Endothelial cell (in vitro differentiated cells): ENCODE measurements around the gene PTTG2. TPM values are rescaled to one million over a fixed set of nuclear protein-coding genes. Genes with fewer than 3 reads are reported as not detected.
"Not testable (repeated sequence)": the region's sequence is repeated elsewhere in the genome, so short reads cannot be mapped to it uniquely, and the experiment has no call there.

Experiments
- DNase-seq: peaks from one replicate; pipeline ENCODE4 v3.0.0; 2021; ENCODE audit warnings: low spot score
- H3K27ac Mint-ChIP-seq: one replicate; pipeline ENCODE4 v1.8.0; 2021; ENCODE audit warnings: mixed read lengths, inconsistent platforms; ENCODE audit not compliant: unreplicated experiment
- H3K27me3 Mint-ChIP-seq: one replicate; pipeline ENCODE4 v1.8.0; 2021; ENCODE audit warnings: mild to moderate bottlenecking, moderate library complexity, mixed read lengths, inconsistent platforms; ENCODE audit not compliant: unreplicated experiment
- H3K36me3 Mint-ChIP-seq: one replicate; pipeline ENCODE4 v1.8.0; 2021; ENCODE audit warnings: mild to moderate bottlenecking, low read depth, mixed read lengths, inconsistent platforms; ENCODE audit not compliant: unreplicated experiment
- H3K4me1 Mint-ChIP-seq: one replicate; pipeline ENCODE4 v1.8.0; 2021; ENCODE audit warnings: mild to moderate bottlenecking, mixed read lengths, inconsistent platforms; ENCODE audit not compliant: unreplicated experiment
- H3K4me3 Mint-ChIP-seq: one replicate; pipeline ENCODE4 v1.8.0; 2021; ENCODE audit warnings: mild to moderate bottlenecking, mixed read lengths, inconsistent platforms; ENCODE audit not compliant: unreplicated experiment
- H3K9me3 Mint-ChIP-seq: one replicate; pipeline ENCODE4 v1.8.0; 2021; ENCODE audit warnings: mixed read lengths, inconsistent platforms; ENCODE audit not compliant: unreplicated experiment
- CTCF ChIP-seq: fragments of 200-600 bp; sonication (generic); IDR thresholded peaks from one replicate; pipeline ENCODE4 v1.5.0; 2021; ENCODE audit warnings: antibody characterized with exemption; ENCODE audit not compliant: unreplicated experiment
- total RNA-seq: library from RNA; stranded (reverse); fragmentation: NEBNext Ultra II Directional; extraction: Animal tissue kit (Norgen Biotek cat#: 25700); gene quantifications from one replicate; pipeline ENCODE4 v1.2.1, GENCODE V29; 2021; ENCODE audit not compliant: unreplicated experiment

Gene PTTG2
- total RNA-seq, 1 donor from 2014 or later: not detected

- DNase-seq: no peak
- Mint-ChIP-seq H3K27ac (no peak overlapping the region), H3K4me1 (peaks cover 5% of the 10 kb centered on the region), H3K9me3 (no peaks in the 10 kb centered on the region), H3K27me3 (no peaks in the 10 kb centered on the region), H3K36me3 (no peaks in the 10 kb centered on the region), H3K4me3 (no peak overlapping the region)
- TF ChIP-seq CTCF: no peak
Observed at GRCh38 chr4:37967736-37968135, 7.5 kb downstream of the PTTG2 start.

GRCh38 chr4:37968747-37969146 lies 8.5 kb downstream of the PTTG2 start:
- Mint-ChIP-seq H3K27me3 (peaks cover 2% of the 10 kb centered on the region), H3K4me3 (no peak overlapping the region), H3K9me3 (no peaks in the 10 kb centered on the region), H3K27ac (no peak overlapping the region), H3K36me3 (no peaks in the 10 kb centered on the region), H3K4me1 (peaks cover 5% of the 10 kb centered on the region)
- no peak for DNase-seq
- no peak for TF ChIP-seq CTCF

GRCh38 chr4:37970702-37971101 lies 10.5 kb downstream of the PTTG2 start:
- Mint-ChIP-seq H3K27ac (no peak overlapping the region), H3K36me3 (no peaks in the 10 kb centered on the region), H3K9me3 (no peaks in the 10 kb centered on the region)

GRCh38 chr4:37971202-37971601 lies 11.0 kb downstream of the PTTG2 start:
- no peaks in the 10 kb centered on the region for H3K36me3 Mint-ChIP-seq
- H3K27me3 Mint-ChIP-seq: peaks cover 2% of the 10 kb centered on the region
- peaks cover 5% of the 10 kb centered on the region for H3K4me1 Mint-ChIP-seq
- no peak overlapping the region for H3K4me3 Mint-ChIP-seq
- H3K9me3 Mint-ChIP-seq: no peaks in the 10 kb centered on the region
- no peak for DNase-seq
- H3K27ac Mint-ChIP-seq: no peak overlapping the region
- no peak for TF ChIP-seq CTCF

More at GRCh38 chr4:37970702-37971101, 10.5 kb downstream of the PTTG2 start:
- H3K27me3 Mint-ChIP-seq: peaks cover 2% of the 10 kb centered on the region
- no peak for DNase-seq
- H3K4me1 Mint-ChIP-seq: peaks cover 5% of the 10 kb centered on the region
- H3K4me3 Mint-ChIP-seq: no peak overlapping the region
- TF ChIP-seq CTCF: peak; percentile 32

DNA sequence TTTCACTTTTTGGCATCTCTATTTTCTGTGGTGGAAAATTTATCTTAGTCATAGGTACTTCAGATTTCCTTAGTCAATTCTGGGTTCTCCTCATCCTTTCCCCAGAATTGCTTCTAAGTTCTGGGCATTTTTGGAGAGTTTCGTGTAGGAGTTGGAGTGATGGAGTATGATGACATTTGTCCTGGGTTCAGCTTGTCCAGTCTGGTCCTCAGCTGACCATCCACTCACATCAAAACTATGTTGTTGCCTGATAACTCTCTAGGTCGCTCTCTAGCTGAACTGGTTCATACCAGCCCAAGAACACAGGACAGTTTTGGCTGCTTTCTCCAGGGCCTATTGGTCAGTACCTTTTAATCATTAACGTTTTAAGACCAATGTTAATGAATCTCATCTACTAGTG lies 13.2 kb downstream of the PTTG2 start:
- Mint-ChIP-seq H3K27ac (no peak overlapping the region), H3K36me3 (no peaks in the 10 kb centered on the region), H3K27me3 (peaks cover 6% of the 10 kb centered on the region), H3K4me1 (peaks cover 9% of the 10 kb centered on the region), H3K4me3 (no peak overlapping the region), H3K9me3 (no peaks in the 10 kb centered on the region)
- no peak for TF ChIP-seq CTCF
- no peak for DNase-seq

- H3K27me3 Mint-ChIP-seq: not testable (repeated sequence)
Observed at GRCh38 chr4:37975321-37975822, 15.2 kb downstream of the PTTG2 start.

More at GRCh38 chr4:37975321-37975822, 15.2 kb downstream of the PTTG2 start:
- H3K27ac Mint-ChIP-seq, H3K9me3 Mint-ChIP-seq, DNase-seq, H3K4me3 Mint-ChIP-seq, H3K36me3 Mint-ChIP-seq, H3K4me1 Mint-ChIP-seq: not testable (repeated sequence)
